Measurements from ENCODE around the gene TNKS1BP1. TPM values are rescaled to one million over a fixed set of nuclear protein-coding genes. Genes with fewer than 3 reads are reported as not detected.
A peak's percentile ranks its signal among the peaks of the same experiment; 100 is the strongest.

TNKS1BP1 gene
- total and polyA plus RNA-seq, 4 donors, result 35.2 to 184 (median 165) TPM

DNA sequence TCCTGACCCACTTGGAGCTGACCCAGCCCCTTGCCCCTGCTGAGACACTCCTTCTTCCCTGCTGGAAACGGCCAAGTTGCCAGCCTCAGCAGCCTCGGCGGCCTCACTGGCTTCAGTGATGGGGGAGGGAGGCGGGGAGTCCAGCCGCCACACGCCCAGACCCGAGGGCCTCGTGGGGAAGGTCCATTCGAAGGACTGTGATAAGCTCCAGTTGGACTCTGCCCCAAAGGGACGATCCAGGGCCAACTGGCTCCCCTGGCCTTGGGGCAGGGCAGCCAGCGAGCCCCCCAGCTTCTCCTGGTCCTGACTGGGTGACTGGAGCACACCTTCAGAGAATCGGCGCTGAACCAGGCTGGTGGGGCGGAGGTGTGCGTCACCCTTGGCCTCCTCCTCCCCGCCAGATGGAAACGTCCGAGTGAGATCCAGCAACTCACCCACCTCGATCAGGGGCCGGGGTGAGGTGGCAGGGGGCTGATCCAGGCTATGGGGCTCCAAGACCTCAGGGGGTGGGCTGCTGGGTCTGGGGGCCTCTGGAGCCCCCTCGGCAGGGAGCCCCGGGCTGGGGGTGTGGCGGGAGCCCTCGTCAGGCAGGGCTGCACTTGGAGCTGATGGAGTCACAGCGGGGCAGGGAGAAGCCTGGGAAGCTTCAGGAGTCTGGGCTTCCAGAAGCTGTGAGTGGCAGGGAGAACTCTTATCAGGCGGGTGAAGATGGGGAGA lies 11.5 kb downstream of the TNKS1BP1 start:
- 70 to 71% methylated on average over 26 of the region's 26 CpGs for WGBS, 2 donors
- Histone ChIP-seq H3K9me3 (ENCODE audit: control insufficient read depth, low read length) (no peaks in the 10 kb centered on the region), H3K27ac (ENCODE audit: low read depth in 1 of 2, low read length in 2 of 2) (no peak overlapping the region), H3K36me3 (ENCODE audit: control insufficient read depth in 1 of 2, insufficient read depth in 2 of 2, low read length in 1 of 2) (peaks cover 3 to 17% of the 10 kb centered on the region in 2 donors), H3K4me1 (ENCODE audit: control insufficient read depth in 1 of 2, insufficient read depth in 2 of 2, low read length in 2 of 2) (no peaks in the 10 kb centered on the region), H3K27me3 (ENCODE audit: control insufficient read depth in 1 of 2, insufficient read depth in 2 of 2, low read length in 1 of 2) (no peaks in the 10 kb centered on the region), H3K4me3 (ENCODE audit: low read length in 2 of 2) (no peak overlapping the region)
- ATAC-seq (ENCODE audit: low FRiP score) (no peak), DNase-seq (peak in 1 of 2 donors; percentile 44)
- intact Hi-C loops (cut with DNase I), result no loop called here

DNA sequence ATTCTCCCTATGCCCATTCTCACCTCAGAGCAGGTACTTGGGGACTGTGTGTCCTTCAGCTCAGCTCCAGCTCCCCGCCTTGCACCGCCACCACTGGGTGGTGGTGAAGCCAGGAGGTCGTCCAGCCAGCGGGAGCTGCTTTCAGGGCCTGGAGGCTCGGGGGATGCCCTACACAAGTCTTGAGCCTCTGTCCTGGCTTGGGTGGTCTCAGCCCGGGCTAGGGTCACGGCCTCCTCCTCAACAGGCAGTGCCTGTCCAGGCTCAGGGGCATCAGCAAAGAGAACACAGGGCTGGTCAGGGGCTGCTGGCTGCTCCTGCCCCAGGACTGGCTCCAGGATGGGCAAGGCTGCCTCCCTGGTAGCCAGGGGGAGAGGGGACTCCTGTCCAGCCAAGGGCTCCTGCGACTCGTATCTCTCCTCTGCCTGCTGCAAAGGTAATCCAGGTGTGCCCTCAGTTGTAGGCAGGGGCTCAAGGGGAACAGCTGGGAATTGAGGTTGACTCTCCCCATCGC lies 12.2 kb downstream of the TNKS1BP1 start:
- Histone ChIP-seq H3K36me3 (ENCODE audit: control insufficient read depth in 1 of 2, insufficient read depth in 2 of 2, low read length in 1 of 2) (peaks cover 3 to 17% of the 10 kb centered on the region in 2 donors), H3K4me3 (ENCODE audit: low read length in 2 of 2) (no peak overlapping the region), H3K27ac (ENCODE audit: low read depth in 1 of 2, low read length in 2 of 2) (peak overlapping the region in 1 of 2 donors; percentile 14), H3K27me3 (ENCODE audit: control insufficient read depth in 1 of 2, insufficient read depth in 2 of 2, low read length in 1 of 2) (no peaks in the 10 kb centered on the region), H3K9me3 (ENCODE audit: control insufficient read depth, low read length) (no peaks in the 10 kb centered on the region), H3K4me1 (ENCODE audit: control insufficient read depth in 1 of 2, insufficient read depth in 2 of 2, low read length in 2 of 2) (no peaks in the 10 kb centered on the region)
- DNase-seq, result peak; percentile 50 to 76
- intact Hi-C loops (cut with DNase I), result no loop called here
- no peak for ATAC-seq (ENCODE audit: low FRiP score)
- 89 to 91% methylated on average over 10 of the region's 10 CpGs for WGBS, 2 donors

DNA sequence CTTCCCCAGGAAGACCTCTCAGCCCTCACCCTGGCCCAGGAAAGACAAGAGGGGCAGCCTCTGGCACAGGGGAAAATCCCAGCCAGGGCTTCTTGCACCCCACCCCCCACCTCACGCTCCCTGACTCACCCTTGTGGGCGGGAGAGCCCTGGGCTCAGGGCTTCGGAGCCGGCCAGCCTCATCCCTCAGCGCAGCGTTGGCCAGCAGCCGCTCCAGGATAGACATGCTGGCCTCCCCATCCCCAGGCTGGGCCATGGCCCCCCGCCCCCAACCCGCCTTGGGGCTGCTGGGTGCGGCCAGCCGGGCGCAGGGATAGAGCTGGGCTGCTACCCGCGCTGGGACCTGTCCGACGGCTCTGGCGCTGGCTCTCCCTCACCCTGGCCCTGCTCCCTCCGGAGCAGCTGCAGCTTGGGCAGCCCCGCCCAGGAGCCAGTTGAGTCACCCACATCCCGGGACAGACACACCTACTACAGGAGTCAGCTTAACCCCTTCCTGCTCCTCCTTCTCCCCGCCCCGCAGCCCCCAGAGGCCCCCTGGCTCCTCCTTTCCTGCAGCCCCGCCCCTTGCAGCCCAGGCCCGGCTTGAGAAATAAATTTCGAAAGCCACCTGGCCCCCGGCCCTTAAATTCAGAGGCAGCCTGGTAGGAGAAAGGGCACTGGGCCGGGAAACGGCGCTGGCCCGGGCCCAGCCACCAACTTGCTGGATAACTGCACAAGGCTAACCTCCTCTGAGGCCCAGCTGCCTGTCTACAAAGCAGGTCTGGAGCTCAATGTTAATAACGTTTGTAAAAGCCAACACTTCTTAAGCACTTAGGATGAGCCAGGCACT lies 13.4 kb downstream of the TNKS1BP1 start:
- DNase-seq (peak; percentile 96 to 98), ATAC-seq (ENCODE audit: low FRiP score) (peak; percentile 94)
- peak overlapping the region in 1 of 2 donors; percentile 3 for H3K4me3 ChIP-seq (ENCODE audit: low read length in 2 of 2)
- no peaks in the 10 kb centered on the region for H3K27me3 ChIP-seq (ENCODE audit: control insufficient read depth in 1 of 2, insufficient read depth in 2 of 2, low read length in 1 of 2)
- H3K36me3 ChIP-seq (ENCODE audit: control insufficient read depth in 1 of 2, insufficient read depth in 2 of 2, low read length in 1 of 2), result peaks cover 0 to 8% of the 10 kb centered on the region in 2 donors
- H3K9me3 ChIP-seq (ENCODE audit: control insufficient read depth, low read length), result no peaks in the 10 kb centered on the region
- H3K27ac ChIP-seq (ENCODE audit: low read depth in 1 of 2, low read length in 2 of 2), result peak overlapping the region in 1 of 2 donors; percentile 46
- intact Hi-C loops (cut with DNase I), result no loop called here
- H3K4me1 ChIP-seq (ENCODE audit: control insufficient read depth in 1 of 2, insufficient read depth in 2 of 2, low read length in 2 of 2), result no peaks in the 10 kb centered on the region
- 1% methylated on average over 30 to 31 of the region's 31 CpGs for WGBS, 2 donors

DNA sequence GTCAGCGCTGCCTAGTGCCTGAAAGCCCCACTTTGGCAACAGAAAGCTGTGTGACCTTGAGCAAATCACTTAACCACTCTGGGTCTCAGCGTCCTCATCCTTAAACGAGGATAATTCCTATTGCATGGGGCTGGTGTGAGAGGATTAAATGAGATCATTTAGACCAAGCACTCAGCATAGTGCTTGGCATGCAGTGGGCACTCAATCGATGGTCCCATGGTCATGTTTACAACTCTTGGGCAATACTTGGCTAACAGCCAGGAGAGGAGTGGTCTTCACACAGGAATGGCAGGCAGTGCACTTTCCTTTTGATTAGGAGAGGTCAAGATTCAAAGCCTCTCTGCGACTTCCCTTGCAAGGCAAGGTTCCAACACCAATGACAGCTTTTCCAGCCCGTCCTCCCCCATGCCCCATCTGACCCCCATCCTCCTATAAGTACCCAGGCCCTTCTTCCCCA lies 14.1 kb downstream of the TNKS1BP1 start:
- no peaks in the 10 kb centered on the region for H3K9me3 ChIP-seq (ENCODE audit: control insufficient read depth, low read length)
- ATAC-seq (ENCODE audit: low FRiP score), result no peak
- peaks cover 0 to 6% of the 10 kb centered on the region in 2 donors for H3K36me3 ChIP-seq (ENCODE audit: control insufficient read depth in 1 of 2, insufficient read depth in 2 of 2, low read length in 1 of 2)
- no peaks in the 10 kb centered on the region for H3K27me3 ChIP-seq (ENCODE audit: control insufficient read depth in 1 of 2, insufficient read depth in 2 of 2, low read length in 1 of 2)
- DNase-seq, result peak in 1 of 2 donors; percentile 14
- WGBS, 2 donors, result 36 to 44% methylated on average over 6 of the region's 6 CpGs
- peak overlapping the region in 1 of 2 donors; percentile 46 for H3K27ac ChIP-seq (ENCODE audit: low read depth in 1 of 2, low read length in 2 of 2)
- H3K4me1 ChIP-seq (ENCODE audit: control insufficient read depth in 1 of 2, insufficient read depth in 2 of 2, low read length in 2 of 2), result no peaks in the 10 kb centered on the region
- intact Hi-C loops (cut with DNase I), result no loop called here
- peak overlapping the region in 1 of 2 donors; percentile 3 for H3K4me3 ChIP-seq (ENCODE audit: low read length in 2 of 2)

DNA sequence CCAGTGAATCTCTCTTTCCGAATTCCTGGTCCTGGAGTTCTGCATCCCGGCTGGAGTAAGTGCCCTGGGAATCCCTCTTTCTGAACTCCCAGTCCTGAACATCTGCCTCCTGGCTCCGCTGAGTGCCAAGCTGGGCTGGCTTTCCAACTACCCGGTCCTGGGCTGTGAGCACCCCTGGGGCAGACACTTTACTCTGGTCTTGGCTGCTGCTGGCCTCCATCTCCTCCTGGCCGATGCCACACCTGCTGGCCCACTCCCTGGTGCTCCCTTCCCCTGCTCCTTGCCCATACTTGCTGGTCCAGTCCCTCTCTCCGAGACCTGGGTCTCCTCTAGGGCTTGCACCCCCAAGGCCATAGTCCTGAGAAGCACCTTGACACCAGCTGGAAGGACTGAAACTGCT lies 14.7 kb downstream of the TNKS1BP1 start:
- Histone ChIP-seq H3K4me3 (ENCODE audit: low read length in 2 of 2) (no peak overlapping the region), H3K4me1 (ENCODE audit: control insufficient read depth in 1 of 2, insufficient read depth in 2 of 2, low read length in 2 of 2) (no peaks in the 10 kb centered on the region), H3K27ac (ENCODE audit: low read depth in 1 of 2, low read length in 2 of 2) (no peak overlapping the region), H3K36me3 (ENCODE audit: control insufficient read depth in 1 of 2, insufficient read depth in 2 of 2, low read length in 1 of 2) (peaks cover 0 to 6% of the 10 kb centered on the region in 2 donors), H3K27me3 (ENCODE audit: control insufficient read depth in 1 of 2, insufficient read depth in 2 of 2, low read length in 1 of 2) (no peaks in the 10 kb centered on the region), H3K9me3 (ENCODE audit: control insufficient read depth, low read length) (no peaks in the 10 kb centered on the region)
- DNase-seq (peak in 1 of 2 donors; percentile 50), ATAC-seq (ENCODE audit: low FRiP score) (no peak)
- intact Hi-C loops (cut with DNase I), result no loop called here
- 59 to 70% methylated on average over 6 of the region's 6 CpGs for WGBS, 2 donors

DNA sequence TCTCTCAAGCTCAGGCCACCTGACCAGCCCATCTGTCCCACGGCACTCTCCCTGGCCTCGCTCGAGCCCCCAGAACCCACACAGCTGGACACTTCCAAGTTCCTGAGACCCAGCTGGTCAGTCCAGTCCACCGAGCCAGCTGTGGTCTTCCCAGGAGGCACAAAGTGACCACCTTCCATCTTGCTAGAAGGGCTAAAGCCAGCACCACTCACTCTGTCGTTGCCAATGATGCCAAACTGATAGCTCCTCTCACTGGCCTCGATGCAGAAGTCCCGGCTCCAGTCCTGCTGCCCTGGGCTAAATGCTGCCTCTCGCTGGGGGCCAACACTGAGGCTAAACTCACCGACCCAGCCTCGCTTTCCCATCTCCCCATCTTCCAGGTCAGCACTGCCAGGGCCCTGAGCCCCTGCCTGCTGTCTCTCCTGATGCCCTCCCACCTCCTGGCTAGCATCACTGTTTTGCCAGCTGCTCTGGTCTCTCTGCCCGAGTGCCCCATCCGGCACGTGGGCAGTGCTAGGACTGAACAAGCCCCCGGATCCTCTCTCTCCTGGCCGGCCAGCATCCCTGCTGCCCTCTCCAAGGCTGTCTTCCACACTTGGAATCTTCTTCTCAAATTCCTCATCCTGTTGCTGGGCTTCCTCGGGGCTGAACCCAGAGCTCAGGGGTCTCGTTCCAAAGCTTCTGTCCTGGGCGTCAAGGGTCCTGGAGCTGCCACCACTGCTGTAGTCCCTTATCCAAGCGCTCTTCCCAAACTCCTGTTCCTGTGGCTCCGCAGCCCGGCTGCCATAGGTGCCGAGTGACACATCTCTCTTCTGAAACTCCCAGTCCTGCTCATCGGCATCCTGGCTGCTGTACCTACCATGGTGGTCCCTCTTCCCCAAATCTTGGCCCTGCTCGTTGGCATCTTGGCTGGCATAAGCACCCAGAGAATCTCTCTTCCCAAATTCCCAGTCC lies 15.4 kb downstream of the TNKS1BP1 start:
- H3K27me3 ChIP-seq (ENCODE audit: control insufficient read depth in 1 of 2, insufficient read depth in 2 of 2, low read length in 1 of 2), result no peaks in the 10 kb centered on the region
- H3K4me1 ChIP-seq (ENCODE audit: control insufficient read depth in 1 of 2, insufficient read depth in 2 of 2, low read length in 2 of 2), result no peaks in the 10 kb centered on the region
- intact Hi-C loops (cut with DNase I), result no loop called here
- H3K36me3 ChIP-seq (ENCODE audit: control insufficient read depth in 1 of 2, insufficient read depth in 2 of 2, low read length in 1 of 2), result peaks cover 0 to 3% of the 10 kb centered on the region in 2 donors
- 87 to 89% methylated on average over 24 of the region's 24 CpGs for WGBS, 2 donors
- DNase-seq, result no peak
- no peak for ATAC-seq (ENCODE audit: low FRiP score)
- H3K27ac ChIP-seq (ENCODE audit: low read depth in 1 of 2, low read length in 2 of 2), result no peak overlapping the region
- H3K4me3 ChIP-seq (ENCODE audit: low read length in 2 of 2), result no peak overlapping the region
- no peaks in the 10 kb centered on the region for H3K9me3 ChIP-seq (ENCODE audit: control insufficient read depth, low read length)

DNA sequence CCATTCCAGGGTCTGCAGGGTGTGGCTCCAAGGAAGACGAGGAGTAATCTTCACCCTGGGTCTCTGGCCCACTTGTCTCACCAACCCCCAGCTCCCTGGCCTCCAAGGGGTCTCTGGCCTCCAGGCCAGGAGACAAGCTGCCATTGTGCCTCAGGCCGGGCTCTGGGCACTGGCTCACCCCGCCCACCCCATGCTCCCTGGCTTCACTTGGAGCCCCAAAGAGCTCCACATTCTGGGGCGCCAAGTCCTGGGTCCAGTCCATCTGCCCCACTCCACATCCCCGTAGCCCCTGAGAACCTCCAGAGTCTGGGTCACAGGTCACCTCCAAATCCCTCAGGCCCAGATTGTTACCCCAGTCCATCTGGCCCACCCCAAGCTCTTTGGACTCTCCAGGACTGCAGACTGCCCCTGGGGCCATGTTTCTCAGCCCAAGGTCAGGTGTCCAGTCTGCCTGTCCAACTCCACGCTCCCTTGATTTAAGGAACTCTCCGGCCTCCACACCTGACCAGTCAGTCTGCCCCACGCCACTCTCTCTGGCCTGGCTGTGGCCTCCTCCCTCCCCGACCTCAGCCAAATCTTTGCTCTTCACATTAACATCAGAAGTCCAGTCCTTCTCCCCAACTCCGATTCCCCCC lies 16.2 kb downstream of the TNKS1BP1 start:
- no peaks in the 10 kb centered on the region for H3K27me3 ChIP-seq (ENCODE audit: control insufficient read depth in 1 of 2, insufficient read depth in 2 of 2, low read length in 1 of 2)
- intact Hi-C loops (cut with DNase I), result no loop called here
- H3K27ac ChIP-seq (ENCODE audit: low read depth in 1 of 2, low read length in 2 of 2), result no peak overlapping the region
- 93 to 94% methylated on average over 10 of the region's 10 CpGs for WGBS, 2 donors
- H3K36me3 ChIP-seq (ENCODE audit: control insufficient read depth in 1 of 2, insufficient read depth in 2 of 2, low read length in 1 of 2), result peaks cover 0 to 3% of the 10 kb centered on the region in 2 donors
- H3K4me1 ChIP-seq (ENCODE audit: control insufficient read depth in 1 of 2, insufficient read depth in 2 of 2, low read length in 2 of 2), result no peaks in the 10 kb centered on the region
- H3K9me3 ChIP-seq (ENCODE audit: control insufficient read depth, low read length), result no peaks in the 10 kb centered on the region
- H3K4me3 ChIP-seq (ENCODE audit: low read length in 2 of 2), result no peak overlapping the region
- DNase-seq (no peak), ATAC-seq (ENCODE audit: low FRiP score) (no peak)

Data from aorta (tissue), 5 donors.